GM18498 (cell line): ENCODE measurements around the gene TOR4A.

ENCODE experiments used
- ATAC-seq: cut with Tn5 transposase; IDR thresholded peaks from one replicate; pipeline ENCODE4 v1.9.1; 2021; ENCODE audit warnings: mild to moderate bottlenecking, moderate library complexity; ENCODE audit not compliant: unreplicated experiment

TOR4A gene

GRCh38 chr9:137277329-137278041, at the start of gene TOR4A:
Gene TOR4A (plus strand): TSS chr9:137277726. CDS start chr9:137278690, 964 bp downstream.
- peak; percentile 74 for ATAC-seq

GRCh38 chr9:137227853-137228505, 49.5 kb upstream of the TOR4A start:
- ATAC-seq, result no peak

- ATAC-seq, result no peak
Measured at GRCh38 chr9:137228506-137228967, 49.0 kb upstream of the TOR4A start.

- ATAC-seq, result no peak
Measured at GRCh38 chr9:137228968-137229896, 48.3 kb upstream of the TOR4A start.

GRCh38 chr9:137229903-137230704, 47.4 kb upstream of the TOR4A start:
- no peak for ATAC-seq

GRCh38 chr9:137230705-137231371, 46.7 kb upstream of the TOR4A start, which contains the start of gene SLC34A3:
Gene SLC34A3 (plus strand): TSS chr9:137230901. CDS start chr9:137231703, 802 bp downstream.
- no peak for ATAC-seq

- no peak for ATAC-seq
Measured at GRCh38 chr9:137231372-137232039, 46.0 kb upstream of the TOR4A start.

GRCh38 chr9:137232101-137232500, 45.4 kb upstream of the TOR4A start:
- no peak for ATAC-seq

- ATAC-seq, result no peak
Measured at GRCh38 chr9:137232510-137232909, 45.0 kb upstream of the TOR4A start.

- ATAC-seq, result no peak
Measured at GRCh38 chr9:137233143-137233980, 44.2 kb upstream of the TOR4A start.

- no peak for ATAC-seq
Measured at GRCh38 chr9:137234055-137234697, 43.4 kb upstream of the TOR4A start.

- ATAC-seq, result no peak
Measured at GRCh38 chr9:137234758-137235423, 42.6 kb upstream of the TOR4A start.

GRCh38 chr9:137235424-137236237, 41.9 kb upstream of the TOR4A start:
- ATAC-seq, result no peak

GRCh38 chr9:137236238-137236935, 41.1 kb upstream of the TOR4A start:
- ATAC-seq, result no peak

- no peak for ATAC-seq
Measured at GRCh38 chr9:137236936-137237421, 40.5 kb upstream of the TOR4A start.
